ENCODE measurements around the gene FBLIM1.

GRCh38 chr1:15804060-15804459 lies 45.5 kb downstream of the FBLIM1 start:
- TF ChIP-seq POLR2A (IDR thresholded peaks at IDR 0.05), result no peak
- no peak for TF ChIP-seq CTCF (IDR thresholded peaks at IDR 0.05)

All from testis (tissue), 2 donors.